Raji (cell line): ENCODE data around the gene NPIPB2.

Source experiments
- POLR2A ChIP-seq: IDR thresholded peaks from 2 replicates; pipeline ENCODE4 v1.6.1; 2011; ENCODE audit warnings: low read depth, low read length, control low read depth; ENCODE audit not compliant: insufficient read depth

Gene NPIPB2

GRCh38 chr16:11913425-11914079 is 28.3 kb downstream of the NPIPB2 start:
- TF ChIP-seq POLR2A, result no peak

- no peak for TF ChIP-seq POLR2A
Measured at GRCh38 chr16:11909653-11910545, 31.9 kb downstream of the NPIPB2 start.

GRCh38 chr16:11907160-11907970 is 34.5 kb downstream of the NPIPB2 start:
- no peak for TF ChIP-seq POLR2A

- no peak for TF ChIP-seq POLR2A
Measured at GRCh38 chr16:11903906-11904305, 37.9 kb downstream of the NPIPB2 start.

- TF ChIP-seq POLR2A, result no peak
Measured at GRCh38 chr16:11901091-11901490, 40.8 kb downstream of the NPIPB2 start.

GRCh38 chr16:11896486-11897176 is 45.2 kb downstream of the NPIPB2 start:
- no peak for TF ChIP-seq POLR2A

- TF ChIP-seq POLR2A, result no peak
Measured at GRCh38 chr16:11893571-11893970, 48.3 kb downstream of the NPIPB2 start.

GRCh38 chr16:11892761-11893160 is 49.1 kb downstream of the NPIPB2 start:
- TF ChIP-seq POLR2A, result no peak

- no peak for TF ChIP-seq POLR2A
Measured at GRCh38 chr16:11890231-11890965, 51.4 kb downstream of the NPIPB2 start.

- TF ChIP-seq POLR2A, result no peak
Measured at GRCh38 chr16:11886881-11887280, 55.0 kb downstream of the NPIPB2 start.

GRCh38 chr16:11884035-11884434 is 57.8 kb downstream of the NPIPB2 start:
- no peak for TF ChIP-seq POLR2A

GRCh38 chr16:11880007-11880406 is 61.8 kb downstream of the NPIPB2 start:
- no peak for TF ChIP-seq POLR2A

GRCh38 chr16:11877374-11877773 is 64.5 kb downstream of the NPIPB2 start:
- TF ChIP-seq POLR2A, result no peak
